Activated T-cell treated with anti-CD3 and anti-CD28 coated beads, Interleukin-2, amount 50 U/mL, for 1 hour (primary cell): ENCODE results near the gene GATC.

Experiments
- DNase-seq: peaks from one replicate; pipeline ENCODE4 v3.0.0-alpha.2; 2020

GATC gene

GRCh38 chr12:120498870-120499515, 52.7 kb downstream of the GATC start:
- DNase-seq = no peak

- DNase-seq = no peak
Observed at GRCh38 chr12:120500581-120500980, 54.3 kb downstream of the GATC start.

- DNase-seq = no peak
Observed at GRCh38 chr12:120504587-120504986, 58.3 kb downstream of the GATC start.

- no peak for DNase-seq
Observed at GRCh38 chr12:120508537-120508936, 62.3 kb downstream of the GATC start.
